ENCODE results near the gene RPA1. TPM values are rescaled to one million over a fixed set of nuclear protein-coding genes. Genes with fewer than 3 reads are reported as not detected.

Gene RPA1
- total and polyA plus RNA-seq, 2 of the 8 experiments (the other 6 are each of a cell fraction or from before 2014, with no cell fraction given): 79.1 to 194 TPM

GRCh38 chr17:1907909-1908698 lies 78.3 kb downstream of the RPA1 start (continued):
- TF ChIP-seq CHD7 (IDR thresholded peaks at IDR 0.05; ENCODE audit: insufficient replicate concordance, low read length) (no peak), EZH2 (IDR thresholded peaks at IDR 0.05; ENCODE audit: low read depth, low read length, severe bottlenecking) (peak; percentile 59), SP4 (IDR thresholded peaks at IDR 0.05; ENCODE audit: low read length) (no peak), RFX5 (IDR thresholded peaks at IDR 0.05; ENCODE audit: borderline replicate concordance, low read depth, low read length) (no peak), POLR2A (IDR thresholded peaks at IDR 0.05; ENCODE audit: control extremely low read depth in 1 of 2, low read depth in 2 of 2, low read length in 2 of 2) (no peak), SRF (IDR thresholded peaks at IDR 0.05; ENCODE audit: low read depth, low read length) (no peak), HDAC6 (IDR thresholded peaks at IDR 0.05; ENCODE audit: low read depth, low read length) (no peak), TAF7 (optimal IDR thresholded peaks at IDR 0.05; ENCODE audit: borderline replicate concordance, low read depth, low read length) (no peak), ZNF274 (IDR thresholded peaks at IDR 0.05; ENCODE audit: borderline replicate concordance, extremely low read depth, low read length) (no peak), TCF12 (IDR thresholded peaks at IDR 0.05; ENCODE audit: low read depth, low read length) (no peak), KDM5A (IDR thresholded peaks at IDR 0.05; ENCODE audit: low read length) (no peak)

Data from H1 (cell line).